Right forelimb (tissue), 1 donor: ENCODE data around the gene CHN2.

Experiments used
- DNase-seq: peaks from one replicate; pipeline ENCODE4 v3.0.0-alpha.2; 2018

CHN2 gene

DNA sequence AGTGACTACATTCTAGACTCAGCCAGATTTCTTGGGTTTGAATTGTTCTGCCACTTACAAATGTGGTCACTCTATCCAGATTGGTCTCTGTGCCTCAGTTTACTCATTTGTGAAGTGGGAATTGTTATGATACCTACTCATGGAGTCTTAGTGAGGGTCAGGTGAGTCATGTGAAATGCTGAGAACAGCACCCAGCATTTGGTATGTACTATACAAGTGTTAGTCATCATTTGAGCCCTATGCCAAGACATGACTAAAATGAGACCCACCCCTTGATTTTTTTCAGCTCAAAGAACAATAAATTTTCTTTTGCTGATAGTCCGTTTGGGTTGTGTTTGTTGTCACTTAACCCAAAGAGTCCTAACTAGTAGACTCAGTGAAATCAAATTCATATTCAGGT lies 92.8 kb downstream of the CHN2 start:
- no peak for DNase-seq

DNA sequence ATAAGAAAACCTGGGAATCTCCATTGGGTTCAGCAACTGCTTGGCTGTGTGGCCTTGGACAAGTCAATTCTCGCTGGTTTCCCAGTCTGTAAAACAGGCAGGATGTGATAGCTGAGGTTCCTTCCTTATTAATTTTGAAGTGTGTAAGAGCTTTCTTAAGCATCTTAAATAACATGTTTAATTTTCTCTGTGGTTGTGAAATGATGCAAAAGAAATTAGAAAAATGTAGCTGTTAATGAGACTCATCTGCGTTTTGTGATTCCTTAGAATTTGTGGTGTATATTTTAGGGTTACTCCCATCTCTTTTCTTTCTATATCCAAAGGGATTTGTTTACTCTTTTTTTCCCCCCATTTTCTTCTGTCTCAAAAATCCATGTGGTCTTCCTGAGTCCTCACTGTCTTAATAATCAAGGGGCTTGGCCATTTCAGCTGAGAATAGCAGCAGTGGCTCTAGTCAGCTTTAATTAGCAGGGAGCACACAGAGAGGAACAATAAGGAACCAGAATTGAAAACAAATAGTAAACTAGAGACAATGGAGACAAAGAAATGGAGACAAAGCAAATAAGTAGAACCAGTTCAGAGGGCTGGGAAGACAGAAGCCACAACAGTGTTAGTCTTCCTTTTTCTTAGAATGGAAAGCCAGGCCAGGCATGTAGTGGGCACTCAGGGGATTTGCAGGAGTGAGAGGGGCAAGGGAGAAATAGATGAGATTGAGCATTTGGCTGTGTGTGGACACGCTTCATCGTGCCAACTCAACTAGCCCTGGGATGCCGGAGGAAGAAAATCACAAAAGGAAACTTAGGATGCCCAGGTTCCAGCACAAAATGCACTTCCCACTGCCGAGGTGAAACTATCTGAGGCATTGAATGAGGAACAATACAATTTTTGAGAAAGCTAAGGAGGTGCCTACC lies 93.9 kb downstream of the CHN2 start:
- DNase-seq, result no peak

DNA sequence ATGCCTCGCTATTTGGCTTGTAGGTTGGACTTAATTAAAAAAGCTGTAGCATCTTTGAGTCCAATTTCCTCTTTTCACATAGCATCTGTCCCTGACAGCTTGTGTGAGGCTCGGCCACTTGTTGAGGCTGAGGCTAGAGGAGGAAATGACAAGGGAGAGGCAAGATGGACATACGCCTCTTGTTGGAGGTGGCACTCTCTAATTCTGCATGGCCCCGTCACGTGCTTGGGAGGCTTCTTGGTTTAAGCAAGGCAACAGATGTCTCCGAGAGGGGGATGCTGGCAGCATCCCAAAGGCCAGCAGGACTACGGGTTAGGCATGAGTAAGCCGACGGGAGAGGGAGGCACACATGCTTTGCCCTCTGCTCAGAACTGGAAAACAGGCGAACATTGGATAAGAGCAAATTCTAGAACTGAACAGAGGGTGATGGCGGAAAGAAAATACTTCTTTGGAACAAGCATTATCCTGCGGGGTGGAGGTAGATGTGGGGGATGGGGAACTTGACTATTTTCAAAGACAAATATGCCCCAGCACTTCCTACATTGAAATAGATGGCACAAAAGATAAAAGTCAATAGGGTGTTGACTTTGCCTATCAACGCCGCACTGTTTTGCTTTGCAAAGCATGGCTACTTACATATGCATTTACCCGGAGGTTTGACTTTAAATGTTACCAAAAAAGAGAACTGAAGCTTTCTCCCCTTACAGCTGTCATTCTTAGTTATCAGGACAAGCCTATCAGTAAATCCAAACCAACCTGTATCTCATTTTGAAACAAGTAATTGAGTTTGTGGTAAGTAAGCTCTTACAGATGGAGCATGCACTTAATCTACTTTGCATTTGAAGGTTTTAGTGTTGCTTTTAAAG lies 94.8 kb downstream of the CHN2 start:
- DNase-seq, result peak; percentile 58

DNA sequence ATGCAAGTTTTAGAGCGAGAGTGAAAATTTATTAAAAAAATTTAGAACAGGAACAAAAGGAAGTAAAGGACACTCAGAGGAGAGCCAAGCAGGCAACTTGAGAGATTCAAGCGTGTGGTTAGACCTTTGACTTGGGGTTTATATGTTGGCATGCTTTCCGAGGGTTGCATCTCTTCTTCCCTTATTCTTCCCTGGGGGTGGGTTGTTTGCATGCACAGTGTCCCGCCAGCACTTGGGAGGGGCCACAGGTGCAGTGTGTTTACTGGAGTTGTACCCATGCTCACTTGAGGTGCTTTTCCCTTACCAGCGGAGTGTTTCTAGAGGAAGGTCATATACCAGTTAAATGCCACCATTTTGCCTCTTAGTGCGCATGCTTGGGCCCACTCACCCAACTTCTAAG lies 96.3 kb downstream of the CHN2 start:
- DNase-seq, result no peak

DNA sequence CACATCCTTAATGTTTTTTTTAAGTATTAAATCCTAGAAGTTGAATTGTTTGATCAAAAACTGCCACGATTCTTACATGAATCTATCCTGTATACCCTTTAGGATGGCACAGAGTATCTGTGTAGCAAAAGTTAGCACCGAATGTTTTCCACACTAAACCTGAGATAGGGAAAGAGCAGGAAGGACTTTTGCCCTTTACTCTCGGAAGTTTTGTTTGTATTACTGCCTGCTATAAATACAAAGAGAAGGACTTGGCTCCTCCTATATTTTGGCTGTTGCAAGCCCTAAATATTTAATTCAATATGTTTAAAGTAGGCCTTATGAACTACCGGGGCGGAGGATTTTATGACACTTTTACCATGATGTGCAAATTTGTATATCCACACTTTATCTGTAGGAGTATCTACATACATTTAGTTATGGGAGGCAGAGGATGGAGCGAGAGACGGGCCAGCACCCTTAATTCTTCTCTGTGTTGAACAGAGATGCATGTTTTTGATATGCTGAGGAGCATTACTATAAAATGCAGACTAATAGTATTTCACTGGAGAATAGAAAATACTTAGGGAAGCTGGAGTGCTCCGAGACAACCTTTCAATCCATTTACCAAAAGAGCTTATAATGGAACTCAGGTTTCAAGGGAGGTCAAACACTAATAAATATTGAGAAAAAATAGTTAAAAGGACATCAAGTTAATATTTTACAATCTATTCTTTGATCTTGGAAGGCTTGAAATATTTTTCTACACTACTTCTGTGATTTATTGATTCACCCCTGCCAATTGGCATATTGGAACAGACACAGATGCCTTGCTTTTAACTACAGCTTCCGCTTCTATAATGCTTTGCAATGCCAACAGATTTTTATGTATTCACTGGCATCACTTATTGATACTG lies 97.4 kb downstream of the CHN2 start:
- no peak for DNase-seq

DNA sequence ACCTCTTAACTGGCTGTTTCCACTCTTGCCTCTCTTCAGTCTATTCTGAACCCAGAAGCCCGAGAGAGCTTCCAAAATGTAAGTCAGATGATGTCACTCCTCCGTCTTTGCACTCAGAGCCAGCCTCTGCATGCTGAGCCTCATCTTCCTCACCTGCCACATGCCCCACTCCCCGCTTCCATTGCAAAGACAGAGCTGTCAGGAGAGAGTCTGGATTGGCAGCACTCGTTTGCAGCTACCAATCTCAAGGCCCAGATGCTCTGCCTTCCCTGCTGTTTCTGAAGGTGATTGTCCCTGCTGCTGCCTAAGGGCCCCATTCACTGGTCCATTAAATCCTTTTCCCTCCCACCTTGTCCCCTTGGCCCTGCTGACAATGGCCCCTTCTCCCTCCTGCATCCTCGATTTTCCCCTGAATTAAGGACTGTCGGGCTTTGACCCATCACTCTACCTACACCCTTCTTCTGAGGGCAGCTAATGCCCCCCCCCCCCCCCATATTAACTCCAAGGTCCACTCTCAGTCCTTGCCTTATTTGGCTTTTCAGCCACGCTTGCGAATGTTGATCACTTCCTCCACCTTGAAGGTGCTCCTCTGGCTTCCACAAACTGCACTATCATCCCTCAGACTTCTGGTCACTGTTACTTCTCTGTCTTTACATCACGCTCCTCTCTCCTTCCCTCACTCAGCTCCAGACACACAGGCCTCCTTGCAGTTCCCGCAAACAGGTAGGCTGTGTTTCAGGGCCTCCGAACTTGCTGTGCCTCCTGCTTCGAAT lies 98.5 kb downstream of the CHN2 start:
- DNase-seq, result no peak

DNA sequence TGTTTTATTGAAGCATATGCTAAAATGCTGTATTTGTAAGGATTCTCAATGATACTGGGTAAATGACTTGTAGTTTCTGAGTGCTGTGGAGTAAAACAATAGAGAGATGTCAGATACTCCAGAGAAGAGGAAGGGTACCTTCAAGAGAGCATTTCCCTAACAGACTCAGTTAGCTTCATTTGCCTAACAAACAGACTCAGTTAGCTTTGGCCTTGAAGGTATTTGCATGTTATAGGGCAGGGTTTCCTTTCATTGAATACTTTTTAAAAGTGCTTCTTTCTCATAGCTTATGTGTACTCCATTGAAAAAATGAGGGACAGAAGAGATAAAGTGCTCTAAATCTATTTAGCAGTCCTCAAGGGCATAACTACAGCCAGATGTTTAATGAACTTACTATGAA lies 101.8 kb downstream of the CHN2 start:
- no peak for DNase-seq

DNA sequence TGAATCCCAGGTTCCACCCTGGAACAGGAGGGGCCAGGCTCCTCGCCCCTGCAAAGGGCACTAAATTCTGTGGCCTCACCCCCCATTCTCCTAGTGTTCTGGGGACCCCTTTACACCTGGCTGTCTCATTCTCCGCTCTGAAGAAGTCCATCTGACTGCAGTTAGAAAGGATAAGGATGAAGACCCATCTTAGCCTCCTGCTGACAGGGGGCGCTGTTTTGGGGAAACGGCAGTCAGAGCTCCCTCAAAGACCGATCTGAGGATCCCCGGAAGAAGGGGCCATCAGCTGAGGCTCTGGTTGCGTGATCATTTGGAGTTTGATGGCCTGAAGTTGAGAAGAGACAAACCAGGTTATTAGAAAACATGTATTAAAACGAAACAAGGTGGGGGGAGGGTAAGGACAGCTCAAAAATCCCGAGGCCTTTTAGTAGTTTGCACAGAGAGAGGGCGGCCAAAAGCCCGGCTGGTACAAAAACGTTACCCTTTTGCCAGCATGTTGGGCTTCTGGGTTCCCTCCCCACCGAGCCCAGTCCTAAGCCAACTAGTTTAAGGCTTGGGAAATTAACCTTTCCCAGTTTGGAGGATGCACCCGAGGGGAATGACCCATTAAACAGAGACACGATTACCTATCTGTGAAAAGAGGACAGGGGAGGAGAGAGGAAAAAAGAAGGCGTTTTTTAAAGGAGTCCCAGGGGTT lies 102.8 kb downstream of the CHN2 start:
- no peak for DNase-seq

DNA sequence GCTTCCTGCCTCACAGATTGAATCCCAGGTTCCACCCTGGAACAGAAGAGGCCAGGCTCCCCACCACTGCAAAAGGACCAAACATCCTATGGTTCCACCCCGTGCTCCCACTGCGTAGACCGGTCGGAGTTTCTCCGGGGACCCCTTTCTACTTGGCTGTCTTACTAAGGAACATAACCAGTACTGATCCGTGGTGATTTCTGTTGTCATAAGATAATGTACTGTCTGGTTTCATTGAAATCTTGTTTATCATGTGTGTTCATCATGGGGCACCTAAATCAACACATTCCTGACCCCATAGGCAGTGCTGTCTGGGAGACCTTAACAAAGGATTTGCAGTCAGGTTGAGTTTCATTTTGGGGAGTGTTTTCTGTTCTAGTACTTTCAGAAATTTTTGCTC lies 104.5 kb downstream of the CHN2 start:
- no peak for DNase-seq

DNA sequence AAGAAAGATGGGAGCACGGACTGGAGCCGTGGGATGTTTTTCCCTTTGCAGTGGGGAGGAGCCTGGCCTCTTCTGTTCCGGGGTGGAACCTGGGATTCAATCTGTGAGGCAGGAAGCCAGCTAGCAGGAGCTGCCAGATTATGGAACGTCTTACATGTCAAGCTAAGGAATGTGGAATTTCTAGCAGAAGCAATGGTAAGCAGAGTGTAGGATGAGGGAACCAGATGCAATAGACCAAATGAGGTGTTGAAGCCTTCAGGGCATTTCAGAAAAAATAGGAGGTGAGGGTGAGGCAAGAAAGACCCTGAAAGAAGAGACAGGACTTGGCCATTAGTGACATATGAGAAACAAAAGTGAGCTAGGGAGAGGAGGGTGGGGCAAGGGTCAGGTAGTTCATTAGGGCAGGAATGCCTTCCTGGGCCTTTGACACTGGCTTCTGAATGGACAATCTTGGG lies 105.5 kb downstream of the CHN2 start:
- no peak for DNase-seq

DNA sequence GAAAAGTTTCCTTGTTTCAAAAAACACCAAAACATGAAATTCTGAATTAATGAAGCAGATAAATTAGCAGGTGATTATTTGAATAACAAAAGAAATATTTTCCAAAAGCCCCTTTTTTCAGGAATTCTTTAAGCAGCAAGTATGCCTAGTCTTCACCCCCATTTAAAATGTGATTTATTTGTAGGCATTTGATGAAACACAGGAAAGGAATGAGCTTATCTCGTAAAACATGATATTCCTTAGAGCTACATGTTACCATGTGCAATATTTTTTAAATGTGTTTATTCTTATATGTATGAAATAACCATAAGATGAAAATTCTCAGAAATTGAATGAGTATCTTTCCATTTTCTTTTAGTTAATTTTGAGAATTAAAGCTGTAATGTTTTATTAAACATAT lies 106.1 kb downstream of the CHN2 start:
- no peak for DNase-seq

DNA sequence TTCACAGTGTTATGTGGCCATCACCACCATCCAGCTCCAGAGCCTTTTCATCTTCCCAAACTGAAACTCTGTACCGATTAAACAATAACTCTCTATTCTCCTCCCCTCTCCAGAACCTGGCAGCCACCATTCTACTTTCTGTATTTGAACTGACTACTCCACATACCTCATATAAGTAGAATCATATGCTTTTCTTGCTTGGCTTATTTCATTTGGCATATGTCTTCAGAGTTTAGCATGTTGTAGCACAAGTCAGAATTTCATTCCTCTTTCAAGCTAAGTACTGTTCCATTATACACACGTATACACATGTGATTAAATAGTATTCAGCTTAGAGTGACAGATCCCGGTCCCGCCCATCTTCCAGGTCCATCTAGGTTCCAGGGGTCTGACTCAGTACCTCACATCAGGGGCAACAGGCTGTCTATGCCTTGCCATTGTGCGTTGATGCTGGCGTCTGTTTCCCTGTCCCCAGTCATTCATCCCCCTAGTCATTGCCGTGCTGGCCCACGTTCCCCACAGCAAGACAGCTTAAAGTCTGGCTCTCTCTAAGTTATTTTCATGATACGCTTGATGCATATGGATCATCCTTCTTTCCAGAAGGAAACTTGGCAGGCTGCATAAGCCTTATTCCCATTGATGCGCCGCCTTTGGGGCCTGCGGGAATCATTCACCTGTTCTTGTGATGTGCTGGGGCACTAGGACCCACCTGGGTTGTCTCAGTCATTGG lies 108.3 kb downstream of the CHN2 start:
- no peak for DNase-seq

DNA sequence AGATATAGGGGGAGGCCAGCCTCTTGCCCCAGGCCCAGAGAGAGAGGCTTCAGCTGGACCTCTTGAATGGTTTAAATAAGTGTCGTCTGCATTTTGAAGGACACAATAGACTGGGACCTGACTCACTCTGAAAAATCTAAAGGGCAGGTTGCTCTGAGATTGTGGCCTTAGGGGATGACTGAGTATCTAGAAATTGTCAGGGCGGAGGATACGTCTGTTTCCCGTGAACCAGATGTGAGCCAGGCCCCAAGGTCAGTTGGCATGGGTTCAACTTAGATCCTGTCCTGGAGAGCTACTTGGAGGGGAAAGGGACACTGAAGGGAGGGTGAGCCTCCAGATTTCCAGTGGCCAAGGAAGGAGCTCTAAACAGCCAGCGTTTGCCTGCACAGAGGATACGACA lies 110.2 kb downstream of the CHN2 start:
- DNase-seq, result no peak

DNA sequence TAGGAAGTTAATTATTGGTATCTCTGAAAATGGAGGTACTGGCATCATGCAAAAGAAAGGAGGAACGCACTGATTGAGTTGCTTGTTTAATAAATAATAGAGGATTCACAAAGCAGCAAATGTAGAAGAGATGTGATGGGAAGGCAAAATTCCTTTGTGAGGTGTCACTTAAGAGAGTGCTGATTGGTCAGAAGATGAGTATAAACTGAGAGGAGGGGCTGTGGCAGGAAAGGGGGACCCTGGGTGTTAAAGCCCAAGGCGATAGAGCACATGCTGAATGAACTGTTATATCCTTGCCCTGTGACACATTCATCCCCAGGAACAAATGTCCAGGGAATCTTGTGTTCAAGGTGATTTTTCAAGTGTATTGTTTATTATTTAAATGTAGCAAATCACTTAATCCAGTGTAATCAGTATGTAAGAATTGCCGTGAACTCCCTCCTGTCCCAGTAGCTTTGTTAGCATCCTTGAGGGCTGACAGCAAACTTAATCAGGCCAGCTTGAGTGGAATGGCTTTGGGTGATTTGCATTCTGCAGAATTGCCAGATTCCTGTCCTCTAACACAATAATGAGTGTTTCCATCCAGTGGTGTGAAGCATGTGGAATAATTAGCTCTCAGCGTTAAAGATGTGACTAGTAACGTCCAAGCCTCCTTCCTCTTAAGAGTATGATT lies 111.9 kb downstream of the CHN2 start:
- no peak for DNase-seq

DNA sequence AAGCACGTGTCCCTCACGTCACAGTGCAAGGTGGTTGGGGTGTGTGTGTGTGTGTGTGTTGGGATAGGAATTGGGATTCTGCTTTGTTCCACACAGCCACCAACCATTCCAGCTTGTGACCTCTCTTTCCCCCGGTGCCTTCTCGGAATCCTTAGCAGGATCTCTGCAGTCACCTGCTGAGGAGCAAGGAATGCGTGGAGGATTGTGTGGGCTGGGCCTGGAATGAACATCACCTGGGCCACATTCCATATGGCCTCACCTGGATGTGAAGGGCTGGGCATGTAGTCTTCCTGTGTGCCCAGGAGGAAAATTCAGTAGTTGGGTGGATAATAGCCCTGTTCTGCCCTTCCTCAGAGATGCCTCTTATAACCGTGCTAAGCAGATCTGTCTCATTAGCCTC lies 113.8 kb downstream of the CHN2 start:
- no peak for DNase-seq

DNA sequence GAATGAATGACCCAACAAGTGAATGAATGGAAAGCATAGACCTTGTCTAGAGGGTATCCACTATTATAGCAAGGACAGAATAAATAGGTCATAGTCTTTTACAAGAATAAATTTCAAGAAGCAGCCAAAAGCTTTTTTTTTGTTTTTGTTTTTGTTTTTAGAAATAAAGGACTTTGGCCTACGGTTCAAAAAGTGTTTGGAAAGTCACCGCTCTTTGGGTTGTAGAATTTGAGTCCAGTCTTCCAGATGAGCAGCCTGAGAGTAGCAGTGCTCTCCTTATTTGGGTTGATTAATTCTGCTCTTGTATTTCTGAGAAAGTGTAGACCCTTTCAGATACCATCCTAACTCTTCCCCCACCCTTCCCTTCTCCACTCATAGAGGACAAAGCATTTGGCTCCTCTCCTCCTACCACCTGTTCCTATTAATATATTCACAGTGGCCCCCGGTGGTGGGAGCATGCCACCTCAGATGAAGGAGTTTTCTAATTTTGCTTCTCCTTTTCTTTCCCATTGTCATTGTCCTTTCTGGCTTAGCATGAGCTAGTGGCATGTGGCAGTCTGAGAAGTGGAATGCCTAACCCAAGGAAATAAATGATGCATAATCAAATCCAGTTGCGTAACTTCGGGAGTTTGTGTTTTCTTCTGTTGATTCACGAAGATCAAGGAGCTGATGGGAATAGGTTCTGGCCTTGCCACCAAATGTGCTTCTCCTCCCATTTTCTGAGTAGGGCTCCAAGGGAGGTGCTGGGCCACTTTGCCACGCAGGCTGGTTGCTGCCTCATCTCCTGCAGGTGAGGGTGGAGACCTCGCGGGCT lies 114.7 kb downstream of the CHN2 start:
- DNase-seq, result no peak

DNA sequence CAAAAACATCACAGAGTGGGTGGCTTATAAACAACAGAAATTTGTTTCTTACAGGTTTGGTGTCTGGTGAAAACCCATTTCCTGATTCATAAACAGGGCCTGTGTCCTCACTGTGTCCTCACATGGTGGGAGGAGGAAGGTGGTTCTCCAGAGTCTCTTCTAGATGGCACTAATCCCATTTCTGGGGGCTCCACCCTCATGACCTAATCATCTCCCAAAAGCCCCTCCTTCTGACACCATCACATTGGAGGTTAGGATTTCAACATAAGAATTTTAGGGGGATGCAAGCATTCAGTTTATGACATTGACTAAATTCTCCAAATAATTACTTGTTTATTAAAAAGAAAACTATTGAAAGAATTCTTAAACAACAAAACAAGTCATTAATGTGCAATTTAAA lies 116.0 kb downstream of the CHN2 start:
- no peak for DNase-seq

DNA sequence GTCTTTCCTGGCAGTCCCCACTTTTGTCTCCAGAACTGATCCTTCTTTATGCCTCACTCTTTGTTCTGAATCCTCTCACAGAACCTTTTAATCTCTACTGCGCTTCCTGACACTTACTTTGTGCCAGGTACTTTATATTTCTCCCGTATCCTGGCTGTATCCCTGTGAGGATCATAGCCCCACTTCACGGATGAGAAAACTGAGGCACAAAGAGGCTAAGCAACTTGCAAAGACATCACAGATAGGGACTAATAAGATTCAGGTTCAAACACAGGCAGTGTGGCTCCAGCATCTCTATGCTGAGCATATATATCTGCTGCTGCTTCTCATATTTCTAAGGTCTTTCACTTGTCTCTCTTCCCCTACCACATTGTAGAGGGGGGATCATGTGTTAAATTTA lies 116.7 kb downstream of the CHN2 start:
- DNase-seq, result no peak

DNA sequence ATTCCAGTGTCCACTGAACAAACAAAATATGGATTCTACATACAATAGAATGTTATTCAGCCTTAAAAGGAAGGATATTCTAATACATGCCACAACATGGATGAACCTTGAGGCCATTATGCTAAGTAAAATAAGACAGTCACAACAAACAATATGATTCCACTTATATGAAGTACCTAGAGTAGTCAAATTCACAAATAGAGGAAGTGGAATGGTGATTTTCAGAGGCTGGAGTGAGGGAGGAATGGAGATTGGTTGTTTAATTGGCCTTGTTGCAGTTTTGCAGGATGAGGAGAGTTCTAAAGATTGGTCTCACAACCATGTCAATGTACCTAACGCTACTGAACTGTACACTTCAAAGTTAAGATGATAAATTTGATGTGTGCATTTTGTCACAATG lies 119.6 kb downstream of the CHN2 start:
- DNase-seq, result no peak
